IPS-20b (cell line): ENCODE results near the gene SEMA3B.
A peak's percentile ranks its signal among the peaks of the same experiment; 100 is the strongest.
"Not testable (repeated sequence)": the region's sequence is repeated elsewhere in the genome, so short reads cannot be mapped to it uniquely, and the experiment has no call there.

ENCODE experiments used
- H3K27ac ChIP-seq: one replicate; pipeline ENCODE4 v1.5.1; 2013; ENCODE audit warnings: low read length
- H3K27me3 ChIP-seq: 2 replicates; pipeline ENCODE4 v1.6.1; 2013; ENCODE audit warnings: mild to moderate bottlenecking, low read length, inconsistent platforms; ENCODE audit not compliant: insufficient read depth
- H3K36me3 ChIP-seq: 2 replicates; pipeline ENCODE4 v1.6.1; 2013; ENCODE audit warnings: low read depth, mild to moderate bottlenecking, inconsistent platforms, low read length, moderate library complexity; ENCODE audit not compliant: insufficient read depth
- H3K4me1 ChIP-seq: 2 replicates; pipeline ENCODE4 v1.6.1; 2013; ENCODE audit warnings: mild to moderate bottlenecking, control low read depth, inconsistent platforms, low read length, moderate library complexity; ENCODE audit not compliant: insufficient read depth
- H3K4me3 ChIP-seq: 2 replicates; pipeline ENCODE4 v1.5.1; 2013; ENCODE audit warnings: mild to moderate bottlenecking, low read length, inconsistent platforms
- H3K9ac ChIP-seq: 2 replicates; pipeline ENCODE4 v1.6.1; 2013; ENCODE audit warnings: low read depth, mild to moderate bottlenecking, inconsistent platforms, low read length, moderate library complexity
- H3K9me3 ChIP-seq: 2 replicates; pipeline ENCODE4 v1.6.1; 2013; ENCODE audit warnings: mild to moderate bottlenecking, low read depth, low read length, inconsistent platforms; ENCODE audit not compliant: insufficient read depth

Gene SEMA3B

GRCh38 chr3:50268276-50268675 lies 671 bp upstream of the SEMA3B start:
- peaks cover 4% of the 10 kb centered on the region for H3K27me3 ChIP-seq
- H3K4me1 ChIP-seq, result peaks cover 32% of the 10 kb centered on the region; the same call in 1 of the 2 replicates
- no peak overlapping the region for H3K9ac ChIP-seq
- no peaks in the 10 kb centered on the region for H3K36me3 ChIP-seq
- H3K9me3 ChIP-seq, result no peaks in the 10 kb centered on the region
- H3K4me3 ChIP-seq, result no peak overlapping the region
- no peak overlapping the region for H3K27ac ChIP-seq

- Histone ChIP-seq H3K36me3 (no peaks in the 10 kb centered on the region), H3K9ac (0 out of 2 replicates have a peak overlapping the region, but pooled peaks have one; percentile 2), H3K4me1 (peaks cover 27% of the 10 kb centered on the region; the same call in 1 of the 2 replicates), H3K4me3 (no peak overlapping the region), H3K27me3 (peaks cover 16% of the 10 kb centered on the region), H3K27ac (no peak overlapping the region), H3K9me3 (no peaks in the 10 kb centered on the region)
Observed at GRCh38 chr3:50269460-50269859, 513 bp downstream of the SEMA3B start.

- no peak overlapping the region for H3K4me3 ChIP-seq
- no peak overlapping the region for H3K9ac ChIP-seq
- peaks cover 22% of the 10 kb centered on the region for H3K27me3 ChIP-seq
- no peak overlapping the region for H3K27ac ChIP-seq
- H3K4me1 ChIP-seq, result peaks cover 26% of the 10 kb centered on the region; the same call in 1 of the 2 replicates
- no peaks in the 10 kb centered on the region for H3K36me3 ChIP-seq
- no peaks in the 10 kb centered on the region for H3K9me3 ChIP-seq
Observed at GRCh38 chr3:50269977-50270413, 1.0 kb downstream of the SEMA3B start.

GRCh38 chr3:50270422-50271224 lies 1.7 kb downstream of the SEMA3B start:
- Histone ChIP-seq H3K4me1 (peaks cover 20% of the 10 kb centered on the region; the same call in 1 of the 2 replicates), H3K27me3 (peaks cover 28% of the 10 kb centered on the region), H3K27ac (no peak overlapping the region), H3K9ac (no peak overlapping the region), H3K4me3 (no peak overlapping the region), H3K36me3 (no peaks in the 10 kb centered on the region), H3K9me3 (no peaks in the 10 kb centered on the region)

- Histone ChIP-seq H3K36me3 (no peaks in the 10 kb centered on the region), H3K27me3 (peaks cover 36% of the 10 kb centered on the region), H3K9ac (no peak overlapping the region), H3K4me1 (peaks cover 20% of the 10 kb centered on the region; the same call in 1 of the 2 replicates), H3K4me3 (no peak overlapping the region), H3K9me3 (no peaks in the 10 kb centered on the region), H3K27ac (no peak overlapping the region)
Observed at GRCh38 chr3:50271314-50271936, 2.5 kb downstream of the SEMA3B start.

GRCh38 chr3:50272538-50272910 lies 3.6 kb downstream of the SEMA3B start:
- not testable (repeated sequence) for H3K9ac ChIP-seq, H3K4me3 ChIP-seq, H3K36me3 ChIP-seq, H3K9me3 ChIP-seq, H3K27ac ChIP-seq
- Histone ChIP-seq H3K27me3 (peaks cover 44% of the 10 kb centered on the region), H3K4me1 (peaks cover 16% of the 10 kb centered on the region; the same call in 1 of the 2 replicates)

GRCh38 chr3:50272911-50273688 lies 4.2 kb downstream of the SEMA3B start:
- Histone ChIP-seq H3K4me3 (peak overlapping the region; percentile 36; the same call in 1 of the 2 replicates), H3K4me1 (0 out of 2 replicates have a peak, but pooled peaks cover 10% of the 10 kb centered on the region), H3K9ac (no peak overlapping the region), H3K9me3 (no peaks in the 10 kb centered on the region), H3K36me3 (no peaks in the 10 kb centered on the region), H3K27ac (no peak overlapping the region), H3K27me3 (peaks cover 48% of the 10 kb centered on the region)

- Histone ChIP-seq H3K9ac (no peak overlapping the region), H3K27me3 (peaks cover 52% of the 10 kb centered on the region), H3K4me3 (no peak overlapping the region), H3K36me3 (no peaks in the 10 kb centered on the region), H3K9me3 (no peaks in the 10 kb centered on the region), H3K4me1 (0 out of 2 replicates have a peak, but pooled peaks cover 7% of the 10 kb centered on the region), H3K27ac (no peak overlapping the region)
Observed at GRCh38 chr3:50273689-50274065, 4.7 kb downstream of the SEMA3B start.

- no peak overlapping the region; the same call in 1 of the 2 replicates for H3K4me3 ChIP-seq
- no peaks in the 10 kb centered on the region for H3K36me3 ChIP-seq
- peaks cover 52% of the 10 kb centered on the region for H3K27me3 ChIP-seq
- no peak overlapping the region for H3K27ac ChIP-seq
- no peak overlapping the region for H3K9ac ChIP-seq
- H3K9me3 ChIP-seq, result no peaks in the 10 kb centered on the region
- 0 out of 2 replicates have a peak, but pooled peaks cover 3% of the 10 kb centered on the region for H3K4me1 ChIP-seq
Observed at GRCh38 chr3:50274371-50275104, 5.6 kb downstream of the SEMA3B start.

GRCh38 chr3:50275141-50275995 lies 6.4 kb downstream of the SEMA3B start:
- Histone ChIP-seq H3K36me3 (no peaks in the 10 kb centered on the region), H3K4me1 (no peaks in the 10 kb centered on the region), H3K4me3 (peak overlapping the region; percentile 22; the same call in 1 of the 2 replicates), H3K27ac (no peak overlapping the region), H3K9me3 (no peaks in the 10 kb centered on the region), H3K9ac (no peak overlapping the region), H3K27me3 (peaks cover 52% of the 10 kb centered on the region)
